Glutamatergic neuron (in vitro differentiated cells): ENCODE measurements around the gene CCL20. TPM values are rescaled to one million over a fixed set of nuclear protein-coding genes. Genes with fewer than 3 reads are reported as not detected.

Experiments
- DNase-seq: peaks from one replicate; pipeline ENCODE4 v3.0.0; 2022
- H3K27ac Mint-ChIP-seq: one replicate; pipeline ENCODE4 v1.8.0; 2020; ENCODE audit warnings: mild to moderate bottlenecking, mixed read lengths, inconsistent platforms; ENCODE audit not compliant: unreplicated experiment
- H3K27me3 Mint-ChIP-seq: one replicate; pipeline ENCODE4 v1.8.0; 2020; ENCODE audit warnings: mild to moderate bottlenecking, moderate library complexity, mixed read lengths, inconsistent platforms; ENCODE audit not compliant: unreplicated experiment
- H3K36me3 Mint-ChIP-seq: one replicate; pipeline ENCODE4 v1.8.0; 2020; ENCODE audit warnings: mild to moderate bottlenecking, mixed read lengths, inconsistent platforms; ENCODE audit not compliant: unreplicated experiment
- H3K4me1 Mint-ChIP-seq: one replicate; pipeline ENCODE4 v1.8.0; 2020; ENCODE audit warnings: mild to moderate bottlenecking, low read depth, mixed read lengths, inconsistent platforms; ENCODE audit not compliant: unreplicated experiment
- H3K4me3 Mint-ChIP-seq: one replicate; pipeline ENCODE4 v1.8.0; 2020; ENCODE audit warnings: mild to moderate bottlenecking, mixed read lengths, inconsistent platforms; ENCODE audit not compliant: unreplicated experiment
- H3K9me3 Mint-ChIP-seq: one replicate; pipeline ENCODE4 v1.8.0; 2020; ENCODE audit warnings: mild to moderate bottlenecking, moderate library complexity, mixed read lengths, inconsistent platforms; ENCODE audit not compliant: unreplicated experiment
- CTCF ChIP-seq: fragments of 200-600 bp; sonication (generic); IDR thresholded peaks from one replicate; pipeline ENCODE4 v1.5.0; 2021; ENCODE audit not compliant: partially characterized antibody, unreplicated experiment
- total RNA-seq: library from RNA; stranded (reverse); fragmentation: NEBNext Ultra II Directional; extraction: Animal tissue kit (Norgen Biotek cat#: 25700); gene quantifications from one replicate; pipeline ENCODE4 v1.2.1, GENCODE V29; 2021; ENCODE audit not compliant: unreplicated experiment

Gene CCL20
- total RNA-seq, 1 donor from 2014 or later, result not detected

DNA sequence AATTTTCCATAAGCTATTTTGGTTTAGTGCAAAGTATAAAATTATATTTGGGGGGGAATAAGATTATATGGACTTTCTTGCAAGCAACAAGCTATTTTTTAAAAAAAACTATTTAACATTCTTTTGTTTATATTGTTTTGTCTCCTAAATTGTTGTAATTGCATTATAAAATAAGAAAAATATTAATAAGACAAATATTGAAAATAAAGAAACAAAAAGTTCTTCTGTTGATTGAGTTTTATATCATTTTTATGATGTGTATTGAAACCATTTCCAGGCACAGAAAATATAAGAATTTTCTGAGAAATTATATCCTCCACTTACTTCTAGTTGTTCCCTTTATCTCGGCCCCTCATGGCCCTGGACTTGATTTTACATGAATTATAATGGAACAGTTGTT is 3.7 kb downstream of the CCL20 start:
- Mint-ChIP-seq H3K27me3 (peaks cover 2% of the 10 kb centered on the region), H3K27ac (no peak overlapping the region), H3K36me3 (no peaks in the 10 kb centered on the region), H3K9me3 (no peaks in the 10 kb centered on the region), H3K4me1 (no peaks in the 10 kb centered on the region), H3K4me3 (no peak overlapping the region)
- TF ChIP-seq CTCF, result no peak
- no peak for DNase-seq

- no peak overlapping the region for H3K27ac Mint-ChIP-seq
- H3K27me3 Mint-ChIP-seq, result peaks cover 2% of the 10 kb centered on the region
- TF ChIP-seq CTCF, result no peak
- H3K4me3 Mint-ChIP-seq, result no peak overlapping the region
- H3K4me1 Mint-ChIP-seq, result no peaks in the 10 kb centered on the region
- no peaks in the 10 kb centered on the region for H3K36me3 Mint-ChIP-seq
- H3K9me3 Mint-ChIP-seq, result no peaks in the 10 kb centered on the region
- DNase-seq, result no peak
These were observed 4.4 kb downstream of the CCL20 start for GRCh38 chr2:227817850-227818674.

DNA sequence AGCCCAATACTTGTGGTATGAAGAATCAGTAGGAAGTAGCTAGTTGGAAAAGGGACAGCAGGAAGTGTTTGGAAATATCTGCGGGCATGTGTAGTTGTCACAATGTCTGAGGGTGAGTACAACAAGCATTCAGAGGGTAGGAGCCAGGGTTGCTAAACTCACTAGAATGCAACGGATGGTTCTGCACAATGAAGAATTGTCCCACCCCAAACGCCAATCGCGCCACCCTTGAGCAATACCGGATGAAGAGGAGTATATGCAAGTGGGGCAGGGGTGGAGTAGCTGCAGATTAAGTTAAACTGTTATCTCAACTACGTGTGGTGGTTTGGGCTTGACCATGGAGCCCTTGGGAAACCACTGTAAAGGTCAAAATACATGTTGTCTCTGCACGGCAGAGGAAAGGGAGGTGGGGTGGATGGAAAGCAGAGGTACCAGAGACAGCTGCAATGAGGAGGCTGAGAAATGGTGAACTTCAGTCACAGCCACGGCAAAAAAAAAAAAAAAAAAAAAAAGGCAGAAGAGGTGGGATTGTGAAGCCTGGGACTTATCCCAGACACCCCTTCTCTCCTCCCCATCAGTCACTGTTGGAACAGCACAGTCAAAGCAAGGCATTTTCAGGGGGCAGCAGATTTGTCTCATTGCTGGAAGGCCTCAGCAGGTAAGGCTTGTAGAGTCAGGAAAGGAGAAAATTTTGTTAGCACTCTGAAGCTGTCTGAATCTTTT is 5.2 kb downstream of the CCL20 start:
- no peak for DNase-seq
- no peak for TF ChIP-seq CTCF
- Mint-ChIP-seq H3K27ac (no peak overlapping the region), H3K9me3 (no peaks in the 10 kb centered on the region), H3K36me3 (no peaks in the 10 kb centered on the region), H3K27me3 (peaks cover 2% of the 10 kb centered on the region), H3K4me1 (no peaks in the 10 kb centered on the region), H3K4me3 (no peak overlapping the region)

DNA sequence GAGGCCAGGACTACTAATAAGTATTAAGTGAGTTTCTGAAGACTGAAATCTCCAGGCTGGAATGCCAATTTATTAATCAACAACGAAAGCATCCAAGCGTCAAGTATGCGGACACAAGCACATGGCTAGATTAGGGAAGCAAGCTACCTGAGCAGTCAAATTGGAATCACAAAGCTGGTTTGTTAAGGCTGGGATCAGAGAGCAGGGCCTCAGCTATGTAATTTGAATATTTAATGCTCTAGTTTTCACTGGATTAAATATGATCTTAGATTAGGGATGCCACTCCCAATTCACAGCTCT is 5.7 kb downstream of the CCL20 start:
- Mint-ChIP-seq H3K27ac (no peak overlapping the region), H3K36me3 (no peaks in the 10 kb centered on the region), H3K4me1 (no peaks in the 10 kb centered on the region), H3K9me3 (no peaks in the 10 kb centered on the region), H3K4me3 (no peak overlapping the region), H3K27me3 (no peaks in the 10 kb centered on the region)
- DNase-seq, result no peak
- no peak for TF ChIP-seq CTCF
